ENCODE measurements around the gene UCHL5.

Gene UCHL5

DNA sequence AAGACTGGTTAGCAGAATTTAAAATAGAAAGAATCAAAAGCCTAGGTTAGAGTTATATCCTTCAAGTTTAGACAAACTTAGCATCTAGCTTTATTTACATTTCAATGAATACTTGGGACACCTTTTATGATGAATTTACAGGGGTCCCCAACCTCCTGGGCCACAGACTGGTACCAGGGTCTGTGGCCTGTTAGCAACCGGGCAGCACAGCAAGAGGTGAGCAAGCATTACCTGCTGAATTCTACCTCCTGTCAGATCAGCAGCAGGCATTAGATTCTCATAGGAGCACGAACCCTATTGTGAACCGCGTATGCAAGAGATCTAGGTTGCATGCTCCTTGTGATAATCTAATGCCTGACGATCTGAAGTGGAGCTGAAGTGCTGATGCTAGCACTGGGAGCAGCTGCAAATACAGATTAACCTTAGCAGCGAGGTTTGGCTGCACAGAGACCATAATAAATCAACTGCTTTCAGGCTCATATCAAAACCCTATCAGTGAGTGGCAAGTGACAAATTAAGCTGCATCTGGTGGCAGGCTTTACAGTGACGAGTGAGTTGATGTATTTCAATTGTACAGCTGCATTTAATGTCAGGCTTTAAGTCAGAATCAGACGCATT, 82.0 kb downstream of the UCHL5 start:
- Histone ChIP-seq H3K36me3 (ENCODE audit: insufficient read depth, insufficient read length, low read length) (no peaks in the 10 kb centered on the region), H3K9me3 (ENCODE audit: insufficient read depth, low read length) (peaks cover 29% of the 10 kb centered on the region; the same call in 1 of the 2 replicates), H3K27me3 (ENCODE audit: insufficient read depth, insufficient read length) (no peaks in the 10 kb centered on the region), H3K4me3 (ENCODE audit: insufficient read length, low read depth) (no peak overlapping the region), H3K9ac (ENCODE audit: insufficient read length, low read depth) (no peak overlapping the region), H3K4me1 (ENCODE audit: insufficient read depth, insufficient read length) (no peaks in the 10 kb centered on the region)
- DNase-seq (ENCODE audit: low read depth, low spot score) = no peak
- TF ChIP-seq SUZ12 (IDR thresholded peaks at IDR 0.05; ENCODE audit: extremely low read depth, insufficient read depth, insufficient read length) (no peak), ZNF274 (IDR thresholded peaks at IDR 0.05; ENCODE audit: low read depth, low read length) (no peak), YY1 (IDR thresholded peaks at IDR 0.05; ENCODE audit: insufficient read depth, insufficient read length) (no peak)

DNA sequence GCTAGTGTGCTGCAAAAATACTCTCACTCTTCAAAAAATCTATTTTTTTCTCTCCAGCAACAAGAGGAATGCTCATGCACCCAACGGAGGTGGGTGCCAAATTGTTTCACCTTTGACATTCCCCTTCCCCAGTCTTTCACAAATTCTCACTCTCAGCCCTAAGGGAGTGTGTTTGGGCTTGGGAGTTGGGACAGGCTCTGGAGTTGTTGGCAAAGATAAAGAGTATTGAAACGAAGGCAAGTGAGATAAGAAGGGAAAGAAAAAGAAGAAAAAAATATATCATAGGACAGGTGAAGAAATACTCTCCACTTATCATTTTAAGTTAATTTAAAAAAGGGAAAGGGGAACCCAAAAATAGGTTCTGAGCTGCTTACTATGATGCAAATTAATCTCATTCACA, 82.6 kb downstream of the UCHL5 start:
- no peaks in the 10 kb centered on the region for H3K27me3 ChIP-seq (ENCODE audit: insufficient read depth, insufficient read length)
- no peaks in the 10 kb centered on the region for H3K36me3 ChIP-seq (ENCODE audit: insufficient read depth, insufficient read length, low read length)
- DNase-seq (ENCODE audit: low read depth, low spot score) = no peak
- no peaks in the 10 kb centered on the region for H3K4me1 ChIP-seq (ENCODE audit: insufficient read depth, insufficient read length)
- TF ChIP-seq SUZ12 (IDR thresholded peaks at IDR 0.05; ENCODE audit: extremely low read depth, insufficient read depth, insufficient read length) (no peak), ZNF274 (IDR thresholded peaks at IDR 0.05; ENCODE audit: low read depth, low read length) (no peak), YY1 (IDR thresholded peaks at IDR 0.05; ENCODE audit: insufficient read depth, insufficient read length) (no peak)
- no peak overlapping the region for H3K4me3 ChIP-seq (ENCODE audit: insufficient read length, low read depth)
- peaks cover 29% of the 10 kb centered on the region; the same call in 1 of the 2 replicates for H3K9me3 ChIP-seq (ENCODE audit: insufficient read depth, low read length)
- no peak overlapping the region for H3K9ac ChIP-seq (ENCODE audit: insufficient read length, low read depth)

DNA sequence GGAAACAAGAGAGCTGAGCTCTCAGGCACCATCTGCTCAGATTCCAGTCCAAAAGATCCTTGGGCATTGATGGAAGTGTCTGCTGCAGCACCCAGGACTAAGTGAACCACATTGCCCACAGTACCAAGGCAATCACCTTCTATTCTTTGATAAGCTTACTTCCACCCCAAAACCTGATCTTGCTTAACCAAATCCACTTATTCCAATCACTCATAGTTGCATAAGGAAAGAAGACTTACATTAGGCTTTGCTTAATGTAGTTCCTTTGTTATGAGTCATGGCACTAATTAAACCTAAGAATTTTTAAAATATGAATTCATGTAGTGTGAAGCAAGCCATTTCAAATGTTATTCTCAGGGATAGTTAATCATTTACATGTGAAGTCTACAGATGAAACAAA, 84.5 kb downstream of the UCHL5 start:
- no peaks in the 10 kb centered on the region for H3K36me3 ChIP-seq (ENCODE audit: insufficient read depth, insufficient read length, low read length)
- no peak overlapping the region for H3K4me3 ChIP-seq (ENCODE audit: insufficient read length, low read depth)
- H3K9ac ChIP-seq (ENCODE audit: insufficient read length, low read depth) = no peak overlapping the region
- H3K9me3 ChIP-seq (ENCODE audit: insufficient read depth, low read length) = peaks cover 17% of the 10 kb centered on the region; the same call in 1 of the 2 replicates
- no peak for DNase-seq (ENCODE audit: low read depth, low spot score)
- H3K27me3 ChIP-seq (ENCODE audit: insufficient read depth, insufficient read length) = no peaks in the 10 kb centered on the region
- no peak for TF ChIP-seq ZNF274 (IDR thresholded peaks at IDR 0.05; ENCODE audit: low read depth, low read length)
- no peak for TF ChIP-seq YY1 (IDR thresholded peaks at IDR 0.05; ENCODE audit: insufficient read depth, insufficient read length)
- TF ChIP-seq SUZ12 (IDR thresholded peaks at IDR 0.05; ENCODE audit: extremely low read depth, insufficient read depth, insufficient read length) = no peak
- H3K4me1 ChIP-seq (ENCODE audit: insufficient read depth, insufficient read length) = no peaks in the 10 kb centered on the region

DNA sequence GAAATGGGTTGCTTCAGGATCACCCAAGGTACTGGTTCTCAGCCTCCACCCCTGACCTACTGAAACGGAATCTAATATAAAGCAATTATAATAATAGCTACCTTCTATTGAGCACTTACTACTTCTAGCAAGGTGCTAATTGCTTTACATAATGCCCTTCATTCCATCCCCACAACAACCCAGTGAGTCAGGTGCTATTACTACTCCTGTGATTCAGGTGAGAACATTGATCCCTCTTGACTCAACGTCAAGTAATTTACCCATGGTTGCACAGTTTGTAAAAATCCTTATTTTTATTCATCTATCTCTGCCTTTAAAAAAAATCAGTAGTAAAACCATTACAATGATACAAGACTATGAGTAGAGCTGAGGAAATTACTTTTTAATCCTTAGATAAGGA, 85.2 kb downstream of the UCHL5 start:
- TF ChIP-seq ZNF274 (IDR thresholded peaks at IDR 0.05; ENCODE audit: low read depth, low read length) (no peak), SUZ12 (IDR thresholded peaks at IDR 0.05; ENCODE audit: extremely low read depth, insufficient read depth, insufficient read length) (no peak)
- Histone ChIP-seq H3K4me1 (ENCODE audit: insufficient read depth, insufficient read length) (no peaks in the 10 kb centered on the region), H3K27me3 (ENCODE audit: insufficient read depth, insufficient read length) (no peaks in the 10 kb centered on the region), H3K4me3 (ENCODE audit: insufficient read length, low read depth) (no peak overlapping the region), H3K9me3 (ENCODE audit: insufficient read depth, low read length) (peaks cover 10% of the 10 kb centered on the region; the same call in 1 of the 2 replicates), H3K36me3 (ENCODE audit: insufficient read depth, insufficient read length, low read length) (no peaks in the 10 kb centered on the region), H3K9ac (ENCODE audit: insufficient read length, low read depth) (no peak overlapping the region)
- no peak for DNase-seq (ENCODE audit: low read depth, low spot score)

DNA sequence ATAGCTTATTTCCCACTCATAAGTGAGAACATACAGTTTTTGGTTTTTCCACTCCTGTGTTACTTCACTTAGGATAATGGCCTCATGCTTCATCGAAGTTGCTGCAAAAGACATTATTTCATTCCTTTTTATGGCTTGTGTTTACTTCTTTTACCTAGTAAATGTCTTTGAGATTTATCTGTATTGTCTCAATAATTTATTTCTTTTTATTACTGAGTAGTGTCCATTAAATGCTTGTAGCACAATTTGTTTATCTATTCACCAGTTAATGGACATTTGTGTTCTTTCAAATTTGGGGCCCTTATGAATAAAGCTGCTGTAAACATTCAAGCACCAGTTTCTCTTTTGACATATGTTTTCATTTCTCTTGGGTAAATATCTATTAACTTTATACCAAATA, 86.0 kb downstream of the UCHL5 start:
- Histone ChIP-seq H3K27me3 (ENCODE audit: insufficient read depth, insufficient read length) (no peaks in the 10 kb centered on the region), H3K9me3 (ENCODE audit: insufficient read depth, low read length) (peaks cover 10% of the 10 kb centered on the region; the same call in 1 of the 2 replicates), H3K4me1 (ENCODE audit: insufficient read depth, insufficient read length) (no peaks in the 10 kb centered on the region), H3K36me3 (ENCODE audit: insufficient read depth, insufficient read length, low read length) (no peaks in the 10 kb centered on the region), H3K4me3 (ENCODE audit: insufficient read length, low read depth) (no peak overlapping the region), H3K9ac (ENCODE audit: insufficient read length, low read depth) (no peak overlapping the region)
- TF ChIP-seq SUZ12 (IDR thresholded peaks at IDR 0.05; ENCODE audit: extremely low read depth, insufficient read depth, insufficient read length) (no peak), ZNF274 (IDR thresholded peaks at IDR 0.05; ENCODE audit: low read depth, low read length) (no peak), YY1 (IDR thresholded peaks at IDR 0.05; ENCODE audit: insufficient read depth, insufficient read length) (no peak)
- no peak for DNase-seq (ENCODE audit: low read depth, low spot score)

DNA sequence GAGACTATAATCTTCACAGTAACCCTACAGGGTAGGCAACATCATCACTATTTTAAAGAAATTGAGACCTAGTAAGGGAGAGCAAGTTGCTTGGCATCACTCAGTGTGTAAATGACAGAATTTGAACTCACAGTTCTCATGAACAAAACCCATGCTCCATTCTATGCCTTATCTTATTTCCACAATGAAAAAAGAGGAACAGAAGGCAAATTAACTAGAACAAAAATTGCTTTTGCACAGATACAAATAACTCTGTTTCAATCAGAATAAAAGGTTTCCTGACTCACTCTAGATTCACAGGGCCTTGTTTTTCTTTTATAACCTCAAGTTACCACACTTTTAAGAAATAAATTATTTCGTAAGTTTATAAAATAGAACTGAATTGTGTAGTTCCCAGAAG, 90.1 kb downstream of the UCHL5 start:
- Histone ChIP-seq H3K36me3 (ENCODE audit: insufficient read depth, insufficient read length, low read length) (no peaks in the 10 kb centered on the region), H3K9ac (ENCODE audit: insufficient read length, low read depth) (no peak overlapping the region), H3K4me3 (ENCODE audit: insufficient read length, low read depth) (no peak overlapping the region), H3K27me3 (ENCODE audit: insufficient read depth, insufficient read length) (no peaks in the 10 kb centered on the region), H3K4me1 (ENCODE audit: insufficient read depth, insufficient read length) (no peaks in the 10 kb centered on the region), H3K9me3 (ENCODE audit: insufficient read depth, low read length) (peaks cover 6% of the 10 kb centered on the region; the same call in 1 of the 2 replicates)
- TF ChIP-seq SUZ12 (IDR thresholded peaks at IDR 0.05; ENCODE audit: extremely low read depth, insufficient read depth, insufficient read length) (no peak), ZNF274 (IDR thresholded peaks at IDR 0.05; ENCODE audit: low read depth, low read length) (no peak)
- DNase-seq (ENCODE audit: low read depth, low spot score) = no peak

DNA sequence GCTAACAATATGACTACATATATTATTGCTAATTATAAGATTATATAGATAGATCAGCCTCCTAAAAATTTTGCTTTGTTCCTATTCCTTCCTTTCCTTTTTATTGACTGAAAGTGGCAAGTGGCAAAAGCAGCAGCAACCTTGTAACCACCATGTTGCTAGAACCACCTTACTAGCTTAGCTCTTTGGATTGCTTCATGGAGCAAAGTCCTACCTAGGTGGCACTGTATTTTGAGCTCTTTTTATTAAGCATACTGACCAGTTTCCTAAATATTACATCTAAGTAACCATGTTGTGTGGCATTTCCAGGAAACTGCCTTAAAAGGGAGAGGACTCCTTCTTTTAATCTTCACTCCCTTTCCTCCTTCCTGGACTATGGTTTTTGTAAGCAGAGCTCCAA, 90.8 kb downstream of the UCHL5 start:
- TF ChIP-seq ZNF274 (IDR thresholded peaks at IDR 0.05; ENCODE audit: low read depth, low read length) (no peak), YY1 (IDR thresholded peaks at IDR 0.05; ENCODE audit: insufficient read depth, insufficient read length) (no peak), SUZ12 (IDR thresholded peaks at IDR 0.05; ENCODE audit: extremely low read depth, insufficient read depth, insufficient read length) (no peak)
- DNase-seq (ENCODE audit: low read depth, low spot score) = no peak
- Histone ChIP-seq H3K36me3 (ENCODE audit: insufficient read depth, insufficient read length, low read length) (no peaks in the 10 kb centered on the region), H3K9me3 (ENCODE audit: insufficient read depth, low read length) (peaks cover 6% of the 10 kb centered on the region; the same call in 1 of the 2 replicates), H3K4me3 (ENCODE audit: insufficient read length, low read depth) (no peak overlapping the region), H3K4me1 (ENCODE audit: insufficient read depth, insufficient read length) (no peaks in the 10 kb centered on the region), H3K9ac (ENCODE audit: insufficient read length, low read depth) (no peak overlapping the region), H3K27me3 (ENCODE audit: insufficient read depth, insufficient read length) (no peaks in the 10 kb centered on the region)
